Panc1 (cell line): ENCODE data around the gene FKBP4. TPM values are rescaled to one million over a fixed set of nuclear protein-coding genes. Genes with fewer than 3 reads are reported as not detected.

Experiments
- ATAC-seq: fragments of 200-7000 bp; cut with Tn5 transposase; 2 replicates; pipeline ENCODE4 v1.9.1; 2020; ENCODE audit warnings: mild to moderate bottlenecking, moderate library complexity
- BruUV-seq: library from RNA; stranded (reverse); fragments of 400-500 nt; replicated peaks from 2 replicates; lab custom pipeline; 2021; lab: Mats Ljungman, UMichigan
- CTCF ChIA-PET: fragments of 300-600 bp; sonication (Branson Sonifier 250); formaldehyde crosslinking; loops from one replicate; lab custom pipeline; 2022; ENCODE audit warnings: antibody characterized with exemption; lab: Charles Lee
- POLR2A ChIA-PET: fragments of 300-600 bp; sonication (Branson Sonifier 250); formaldehyde crosslinking; loops from one replicate; lab custom pipeline; 2022; ENCODE audit warnings: antibody characterized with exemption; lab: Charles Lee
- DNase-seq: peaks from one replicate; pipeline ENCODE4 v3.0.0-alpha.2; 2010; ENCODE audit warnings: low read depth, low spot score
- H3K27ac ChIP-seq: 2 replicates; pipeline ENCODE4 v1.5.1; 2011; ENCODE audit warnings: mild to moderate bottlenecking, low read length, inconsistent platforms
- H3K27me3 ChIP-seq: fragments of 200-500 bp; sonication (Bioruptor generic); 2 replicates; pipeline ENCODE4 v1.6.0; 2014; ENCODE audit warnings: low read length, inconsistent platforms; ENCODE audit not compliant: control insufficient read depth, insufficient read depth
- H3K36me3 ChIP-seq: fragments of 200-500 bp; sonication (Bioruptor generic); 2 replicates; pipeline ENCODE4 v1.5.1; 2014; ENCODE audit warnings: inconsistent platforms, mild to moderate bottlenecking, low read length, moderate library complexity; ENCODE audit not compliant: control insufficient read depth, insufficient read depth
- H3K4me1 ChIP-seq: 2 replicates; pipeline ENCODE4 v1.5.1; 2011; ENCODE audit warnings: inconsistent platforms, mild to moderate bottlenecking, low read length, moderate library complexity; ENCODE audit not compliant: control insufficient read depth, insufficient read depth
- H3K4me3 ChIP-seq, 2 experiments: 2 replicates each; pipeline ENCODE4 v1.5.1; 2011 to 2012; ENCODE audit warnings: low read depth in 2 of 2, low read length in 2 of 2, mild to moderate bottlenecking in 2 of 2, inconsistent platforms in 1 of 2, moderate library complexity in 1 of 2
- H3K9me3 ChIP-seq: fragments of 200-500 bp; sonication (Bioruptor generic); 2 replicates; pipeline ENCODE4 v1.5.1; 2014; ENCODE audit warnings: low read depth, mild to moderate bottlenecking, inconsistent platforms, low read length, moderate library complexity; ENCODE audit not compliant: control insufficient read depth, insufficient read depth
- CTCF ChIP-seq: fragments of 450-650 bp; IDR thresholded peaks from 2 replicates; pipeline ENCODE4 v1.5.1; 2017; ENCODE audit warnings: mild to moderate bottlenecking
- POLR2AphosphoS5 ChIP-seq: IDR thresholded peaks from 2 replicates; pipeline ENCODE4 v1.6.1; 2012; ENCODE audit warnings: mild to moderate bottlenecking, low read depth, low read length, moderate library complexity
- REST ChIP-seq, 2 experiments: IDR thresholded peaks; 2 replicates each; pipeline ENCODE4 v1.6.1; 2011 to 2012; ENCODE audit warnings: low read depth in 2 of 2, control low read depth in 1 of 2, low read length in 1 of 2, mild to moderate bottlenecking in 1 of 2, moderate library complexity in 1 of 2; ENCODE audit not compliant: insufficient read depth in 1 of 2
- SIN3A ChIP-seq: IDR thresholded peaks from 2 replicates; pipeline ENCODE4 v1.6.1; 2012; ENCODE audit warnings: low read depth, mild to moderate bottlenecking, low read length, moderate library complexity, borderline replicate concordance; ENCODE audit not compliant: insufficient read depth
- TCF7L2 ChIP-seq: IDR thresholded peaks from 2 replicates; pipeline ENCODE4 v1.6.1; 2011; ENCODE audit warnings: mild to moderate bottlenecking, low read depth, low read length, inconsistent platforms
- in situ Hi-C: cut with HindIII; loops from 2 replicates; pipeline ENCODE4 v1.10.0; 2016; ENCODE audit warnings: low sequenced_read_pairs, low pct_unique_long_range_greater_than_20kb
- intact Hi-C: fragments of 100-400 bp; cut with micrococcal nuclease; formaldehyde crosslinking; loops from one replicate; pipeline ENCODE4 v1.10.0; 2022; ENCODE audit not compliant: unreplicated experiment
- total RNA-seq: library from RNA; stranded (reverse); gene quantifications from one replicate; pipeline ENCODE4 v1.2.1, GENCODE V29; 2021; ENCODE audit not compliant: unreplicated experiment

FKBP4 gene
- total RNA-seq, 1 experiment from 2014 or later = 64.9 TPM

DNA sequence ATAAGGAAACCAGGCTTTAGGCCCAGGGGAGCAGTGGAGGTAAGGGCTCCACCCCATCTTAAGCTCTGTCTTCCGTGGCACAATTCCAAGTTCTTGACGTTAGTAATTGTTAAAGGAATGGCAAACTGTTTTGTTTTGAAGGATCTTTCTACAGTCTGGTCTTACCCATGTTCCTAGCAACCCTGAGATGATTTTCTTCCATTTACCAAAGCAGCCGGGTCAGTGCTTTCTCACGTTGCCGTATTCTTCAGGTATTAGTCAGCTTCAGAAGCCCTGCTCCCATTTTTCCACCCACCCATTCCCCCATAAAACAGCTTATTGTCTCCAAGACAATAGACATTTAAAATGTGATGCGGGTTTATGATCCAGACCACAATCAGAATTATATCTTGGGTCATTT lies 29.8 kb downstream of the FKBP4 start:
- H3K9me3 ChIP-seq = no peaks in the 10 kb centered on the region
- 0 out of 2 replicates have a peak, but pooled peaks cover 2% of the 10 kb centered on the region for H3K36me3 ChIP-seq
- H3K4me1 ChIP-seq = no peaks in the 10 kb centered on the region
- CTCF ChIA-PET = no interaction called here
- H3K27me3 ChIP-seq = no peaks in the 10 kb centered on the region
- intact Hi-C loops (no loop called here), in situ Hi-C loops (no loop called here)
- no TSS peak for BruUV-seq
- no peak overlapping the region for H3K4me3 ChIP-seq
- TF ChIP-seq POLR2AphosphoS5 = no peak
- TF ChIP-seq SIN3A = no peak
- no peak for TF ChIP-seq REST (IDR thresholded peaks at IDR 0.05; ENCODE audit: insufficient read depth in 1 of 2, low read depth in 2 of 2, low read length in 1 of 2)
- no peak overlapping the region for H3K27ac ChIP-seq
- DNase-seq (no peak), ATAC-seq (no peak)
- POLR2A ChIA-PET = no interaction called here

DNA sequence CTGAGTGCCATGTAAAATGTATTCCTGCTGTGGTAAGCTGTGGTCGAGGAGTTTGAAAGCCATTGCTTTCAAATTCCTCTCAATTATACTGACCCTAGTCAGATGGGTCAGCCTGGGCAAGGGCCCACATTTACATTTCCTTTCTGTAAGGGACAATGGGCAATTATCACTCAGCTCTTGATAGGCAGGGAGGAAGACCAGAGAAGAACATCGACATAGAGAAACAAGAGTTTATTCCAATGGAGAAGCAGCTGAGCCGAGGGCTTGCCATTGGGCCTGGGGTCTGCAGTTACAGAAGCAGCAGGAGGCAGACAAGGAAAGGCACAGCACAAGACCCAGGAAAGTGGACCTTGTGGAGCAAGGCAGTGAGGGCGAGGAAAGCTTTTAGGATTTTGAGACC lies 30.4 kb downstream of the FKBP4 start:
- CTCF ChIA-PET = no interaction called here

More for the DNA sequence above, 30.4 kb downstream of the FKBP4 start:
- H3K9me3 ChIP-seq = no peaks in the 10 kb centered on the region
- intact Hi-C loops = no loop called here
- no peak overlapping the region for H3K27ac ChIP-seq
- no peak for TF ChIP-seq CTCF
- TF ChIP-seq POLR2AphosphoS5 = no peak
- TF ChIP-seq TCF7L2 = no peak
- no peak for TF ChIP-seq SIN3A
- no peak for TF ChIP-seq REST (IDR thresholded peaks at IDR 0.05; ENCODE audit: insufficient read depth in 1 of 2, low read depth in 2 of 2, low read length in 1 of 2)
- H3K4me3 ChIP-seq = no peak overlapping the region
- no peaks in the 10 kb centered on the region for H3K4me1 ChIP-seq
- in situ Hi-C loops = no loop called here
- ATAC-seq (no peak), DNase-seq (no peak)
- POLR2A ChIA-PET = no interaction called here
- BruUV-seq = TSS peak; percentile 49
- 0 out of 2 replicates have a peak, but pooled peaks cover 2% of the 10 kb centered on the region for H3K36me3 ChIP-seq
- H3K27me3 ChIP-seq = no peaks in the 10 kb centered on the region
